GM18858 (cell line): Measurements from ENCODE around the gene UBE2E3.
A peak's percentile ranks its signal among the peaks of the same experiment; 100 is the strongest.

Source experiments
- ATAC-seq: cut with Tn5 transposase; IDR thresholded peaks from one replicate; pipeline ENCODE4 v1.9.1; 2021; ENCODE audit not compliant: unreplicated experiment

The UBE2E3 gene

DNA sequence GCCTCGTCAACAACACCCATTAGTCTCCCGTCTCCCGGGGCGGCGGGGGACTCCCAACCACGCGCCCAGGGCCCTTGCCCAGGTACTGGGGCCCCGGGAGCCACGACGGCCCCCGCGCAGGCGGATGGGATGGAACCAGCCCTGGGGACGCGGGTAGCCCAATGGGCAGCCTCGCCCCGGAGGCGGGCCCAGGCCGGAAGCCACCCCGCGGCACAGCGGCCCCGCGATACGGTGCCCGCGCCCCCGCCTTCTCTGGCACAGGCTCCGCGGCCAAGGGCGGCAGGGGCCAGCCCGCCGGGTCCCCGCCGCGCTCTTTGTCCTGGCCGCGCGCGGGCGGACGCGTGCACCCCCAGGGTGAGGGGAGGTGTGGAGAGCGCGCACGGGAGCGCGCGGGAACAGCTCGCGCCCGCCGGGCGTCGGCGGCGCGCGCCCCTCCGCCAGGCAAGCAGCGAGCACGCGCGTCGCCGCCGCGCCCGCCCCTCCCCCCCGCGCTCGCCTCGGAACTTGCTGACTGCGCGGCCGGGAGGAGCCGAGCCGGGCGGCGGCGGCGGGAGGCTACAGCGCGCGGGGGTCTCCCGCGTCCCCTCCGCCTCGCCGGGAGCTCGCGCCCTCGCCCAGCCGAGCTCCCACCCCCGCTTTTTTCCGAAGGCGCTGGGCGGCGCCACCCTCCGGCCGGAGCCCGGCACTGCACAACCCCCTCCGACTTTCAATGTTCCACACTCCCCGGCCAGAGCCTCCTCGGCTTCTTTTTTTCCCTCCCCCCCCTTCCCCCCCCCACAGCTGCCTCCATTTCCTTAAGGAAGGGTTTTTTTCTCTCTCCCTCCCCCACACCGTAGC, at the start of gene UBE2E3:
Gene UBE2E3, plus strand, starts transcription at position 500 of the 837 bp plus-strand sequence. CDS start 1,438 bp downstream, outside the sequence.
- peak; percentile 73 for ATAC-seq

DNA sequence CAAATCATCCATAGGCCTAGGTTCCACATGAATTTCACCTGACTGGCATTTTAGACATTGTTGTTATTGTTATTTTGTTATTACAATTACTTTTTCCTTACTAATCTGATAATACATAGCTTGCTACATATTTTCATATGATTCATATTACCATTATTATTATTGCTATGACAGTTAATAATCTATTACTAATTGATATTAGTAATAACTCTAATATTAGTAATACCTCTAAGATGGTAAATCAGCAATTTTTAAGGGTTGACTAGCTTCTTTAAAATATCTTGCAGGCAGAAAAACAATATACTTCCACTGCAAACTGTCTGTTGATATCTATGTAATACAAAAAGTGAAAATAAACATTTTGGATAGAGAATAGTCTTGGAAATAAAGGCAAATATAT, 48.6 kb upstream of the UBE2E3 start:
- no peak for ATAC-seq

DNA sequence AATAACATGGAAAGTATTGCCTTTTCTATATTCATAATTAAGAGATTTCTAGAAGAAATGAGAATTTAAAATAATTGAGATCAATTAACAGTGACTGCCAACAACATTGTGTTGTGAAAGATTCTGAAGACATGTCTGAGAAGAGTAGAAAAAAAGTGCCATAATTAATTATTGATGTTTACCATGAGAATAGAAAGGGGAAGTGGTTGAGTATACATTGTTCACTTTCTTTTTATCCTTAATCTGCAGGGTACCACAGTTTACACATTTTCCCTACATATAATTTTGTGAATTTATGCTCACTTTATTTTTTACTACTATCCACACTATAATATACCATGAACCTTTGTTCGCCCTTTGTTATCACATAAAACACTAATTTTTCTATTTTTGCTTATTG, 47.1 kb upstream of the UBE2E3 start:
- ATAC-seq: no peak

DNA sequence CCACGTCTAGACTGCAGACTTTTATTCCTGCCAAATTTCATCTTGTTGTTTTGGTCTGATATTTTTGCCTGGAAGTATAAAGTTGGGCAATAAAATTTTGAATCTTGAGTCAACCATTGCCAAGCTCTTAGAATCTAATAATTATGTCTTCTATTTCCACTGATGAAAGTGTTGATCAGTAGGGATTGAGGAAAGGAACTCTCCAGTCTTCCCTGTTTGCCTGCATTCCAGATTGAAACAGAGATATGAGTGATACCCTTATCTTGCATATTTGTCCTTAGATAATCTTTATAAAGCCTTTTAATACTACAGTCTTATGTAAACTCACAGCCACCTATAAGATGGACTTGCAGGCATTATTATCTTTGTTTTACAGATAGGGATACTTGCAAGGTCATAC, 45.5 kb upstream of the UBE2E3 start:
- ATAC-seq: no peak

DNA sequence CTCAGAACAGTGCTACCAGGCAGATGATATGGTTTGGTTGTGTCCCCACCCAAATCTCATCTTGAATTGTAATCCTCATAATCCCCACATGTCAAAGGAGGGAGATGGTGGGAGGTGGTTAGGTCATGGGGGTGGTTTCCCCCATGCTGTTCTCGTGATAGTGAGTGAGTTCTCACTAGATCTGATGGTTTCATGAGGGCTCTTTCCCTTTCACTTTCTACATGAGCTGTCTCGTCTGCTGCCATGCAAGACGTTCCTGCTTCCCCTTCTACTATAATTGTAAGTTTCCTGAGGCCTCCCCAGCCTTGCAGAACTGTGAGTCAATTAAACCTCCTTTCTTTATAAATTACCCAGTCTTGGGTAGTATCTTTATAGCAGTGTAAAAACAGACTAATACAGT, 42.9 kb upstream of the UBE2E3 start:
- ATAC-seq: peak; percentile 85

DNA sequence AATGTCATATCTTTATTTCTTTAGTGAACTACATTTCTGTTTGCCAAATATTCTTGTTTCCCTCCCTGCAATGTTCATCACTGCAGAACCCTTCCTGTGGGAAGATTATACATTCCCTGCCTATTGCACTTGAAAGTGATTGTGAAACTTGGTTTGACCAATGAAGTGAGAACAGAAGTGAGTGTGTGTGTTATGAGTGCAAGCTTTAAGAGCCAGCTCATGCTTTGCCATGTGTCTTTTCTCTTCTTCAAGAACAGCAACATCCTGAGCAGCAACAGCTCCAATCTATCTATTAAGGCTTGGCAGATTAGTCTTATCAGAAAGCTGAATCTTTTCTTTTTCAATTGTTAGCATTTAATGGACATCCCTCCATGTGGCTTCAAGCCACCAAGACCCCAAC, 42.0 kb upstream of the UBE2E3 start:
- ATAC-seq: peak; percentile 60

DNA sequence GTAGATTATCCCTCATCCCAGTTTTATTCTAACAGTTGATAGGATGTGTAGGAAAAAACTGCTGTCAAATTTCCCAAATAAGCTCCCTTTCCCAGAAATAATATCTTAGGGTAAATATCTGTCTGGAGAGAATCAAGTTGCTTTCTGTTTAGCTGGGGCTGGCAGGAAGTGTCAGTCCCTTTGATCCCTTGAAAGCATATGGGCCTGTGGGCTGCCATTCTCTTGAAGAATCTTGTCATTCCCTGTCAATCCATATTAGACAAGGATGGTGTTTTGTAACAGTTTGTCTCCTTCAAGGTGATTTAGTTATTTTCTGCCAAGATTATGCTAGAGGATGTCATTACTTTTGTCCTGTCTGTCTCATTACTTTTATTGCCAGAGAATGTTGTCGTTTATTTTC, 37.1 kb upstream of the UBE2E3 start:
- no peak for ATAC-seq

DNA sequence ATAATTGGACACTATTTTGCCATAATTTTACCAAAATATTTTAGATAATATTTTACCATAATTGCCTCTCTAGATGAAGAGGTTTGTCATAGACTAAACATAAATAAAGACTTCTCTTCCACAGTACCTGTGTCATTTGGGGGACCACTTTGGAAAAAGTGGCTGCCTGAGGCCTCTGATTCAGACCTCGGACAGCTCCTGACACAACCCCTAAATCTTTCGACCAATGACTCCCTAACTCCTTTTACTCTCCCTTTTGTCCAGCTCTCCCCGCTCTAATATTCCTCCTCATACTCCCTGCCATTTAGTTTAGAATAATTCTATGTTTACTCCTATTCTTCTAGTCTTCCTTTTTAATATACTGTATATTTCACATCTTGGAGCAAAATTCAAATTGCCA, 36.0 kb upstream of the UBE2E3 start:
- no peak for ATAC-seq

DNA sequence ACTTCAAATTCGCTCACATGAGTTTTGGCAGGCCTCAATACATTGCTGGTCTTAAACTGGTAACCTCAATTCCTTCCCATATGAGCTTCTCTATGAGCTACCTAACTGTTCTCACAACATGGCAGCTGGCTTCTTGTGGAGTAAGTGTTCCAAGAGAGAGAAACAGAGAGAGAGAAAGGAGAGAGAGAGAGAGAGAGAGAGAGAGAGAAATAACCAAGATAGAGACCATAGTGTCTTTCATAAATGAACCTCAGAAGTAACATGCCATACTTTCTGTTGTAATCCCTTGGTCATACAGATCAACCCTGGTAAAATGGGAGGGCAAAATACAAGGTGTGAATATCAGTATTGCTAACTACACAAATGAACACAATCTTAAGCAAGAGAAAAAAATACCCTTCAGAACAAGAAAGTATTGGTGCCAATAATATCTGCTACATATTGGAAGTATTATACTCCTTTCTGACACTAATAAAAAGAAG, 33.2 kb upstream of the UBE2E3 start:
- ATAC-seq: no peak

DNA sequence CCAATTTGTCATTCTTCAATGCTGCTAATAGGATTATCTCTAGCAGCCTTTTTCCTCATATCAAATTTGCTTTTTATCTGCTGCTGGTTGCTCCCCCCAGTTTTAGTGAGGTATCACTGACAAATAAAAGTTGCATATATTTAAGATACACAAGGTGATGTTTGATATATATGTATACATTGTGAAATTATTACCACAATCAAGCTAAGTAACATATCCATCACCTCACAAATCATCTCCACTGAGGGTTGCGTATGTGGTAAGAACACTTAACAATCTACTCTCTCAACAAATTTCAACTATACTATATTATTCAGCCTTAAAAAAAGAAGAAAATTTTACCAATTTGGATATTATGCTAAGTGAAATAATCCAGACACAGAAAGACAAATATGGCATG, 30.5 kb upstream of the UBE2E3 start:
- no peak for ATAC-seq

DNA sequence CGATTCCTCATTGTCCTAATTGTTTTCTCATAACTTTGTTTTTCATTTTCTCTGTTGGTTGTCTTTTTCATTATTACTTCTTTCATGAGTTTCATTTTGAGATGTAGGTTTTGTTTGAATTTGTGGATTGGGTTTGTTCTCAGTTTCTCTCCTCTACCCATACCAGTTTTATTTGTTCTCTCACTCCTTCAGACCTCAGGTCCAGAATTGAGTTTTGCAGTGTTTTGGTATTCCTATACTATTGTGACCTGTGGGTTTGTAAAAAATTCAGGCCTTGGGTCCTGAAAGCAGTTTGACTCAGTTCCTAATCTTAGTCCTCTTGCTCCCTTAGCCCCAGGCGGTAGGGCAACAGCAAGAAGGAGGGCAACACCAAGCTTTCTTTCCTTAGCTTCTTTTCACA, 28.3 kb upstream of the UBE2E3 start:
- ATAC-seq: peak; percentile 70

DNA sequence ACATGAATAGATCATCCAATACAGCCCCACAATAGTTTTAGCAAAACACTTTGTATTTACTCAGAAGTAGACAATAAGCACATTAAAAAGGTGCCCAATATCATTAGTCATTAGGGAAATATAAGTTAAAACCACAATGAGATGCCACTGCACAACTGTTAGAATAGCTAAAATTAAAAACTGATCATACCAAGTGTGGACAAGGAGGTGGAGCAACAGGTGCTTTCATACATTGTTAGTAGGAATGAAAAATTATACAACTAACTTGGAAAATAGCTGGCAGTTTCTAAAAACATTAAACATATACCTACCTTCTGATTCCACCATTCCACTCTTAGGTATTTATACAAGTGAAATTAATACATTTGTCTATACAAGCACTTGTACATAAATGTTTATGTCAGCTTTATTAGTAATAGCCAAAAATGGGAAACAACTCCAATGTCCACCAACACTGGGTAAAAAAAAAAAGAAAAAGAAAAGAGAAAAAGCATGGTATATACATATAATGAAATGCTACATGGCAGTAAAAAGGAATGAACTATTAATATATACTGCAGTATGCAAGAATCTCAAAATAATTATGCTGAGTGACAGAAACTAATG, 27.6 kb upstream of the UBE2E3 start:
- ATAC-seq: no peak

DNA sequence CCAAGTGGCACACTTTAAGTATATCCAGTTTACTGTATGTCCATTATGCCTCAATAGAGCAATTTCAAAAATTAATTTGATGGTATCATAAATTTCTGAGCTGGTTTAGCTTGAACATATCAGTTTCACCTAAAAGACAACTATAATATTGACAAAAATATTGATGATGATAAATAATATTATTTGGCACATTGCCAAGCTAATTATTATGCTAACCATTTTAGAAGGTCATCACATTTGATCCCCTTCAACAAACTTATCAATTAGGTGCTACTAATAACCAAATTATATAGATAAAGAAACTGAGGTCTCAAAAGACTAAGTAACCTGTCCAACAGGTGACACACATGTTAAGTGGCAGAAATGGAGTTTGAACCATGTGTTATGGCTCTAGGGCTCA, 26.9 kb upstream of the UBE2E3 start:
- ATAC-seq: no peak

DNA sequence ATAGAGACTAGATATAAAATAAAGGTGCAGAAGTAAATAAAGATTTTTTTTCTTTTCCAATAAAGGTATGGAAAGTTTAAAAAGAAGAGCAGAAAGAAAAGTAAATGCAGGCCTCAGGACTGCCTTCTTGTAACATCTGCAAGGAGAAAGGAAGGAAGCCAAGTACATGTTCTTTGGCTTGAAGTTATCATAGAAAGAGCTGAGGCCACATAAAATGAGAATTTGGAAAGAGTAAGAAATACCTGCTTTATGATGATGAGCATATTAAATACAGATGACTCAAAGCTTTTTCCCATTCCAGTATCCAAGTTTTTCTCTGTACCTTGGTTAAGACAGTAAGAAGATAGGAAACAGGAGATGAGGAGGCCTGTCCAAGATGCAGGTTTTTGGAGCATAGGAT, 25.3 kb upstream of the UBE2E3 start:
- no peak for ATAC-seq

DNA sequence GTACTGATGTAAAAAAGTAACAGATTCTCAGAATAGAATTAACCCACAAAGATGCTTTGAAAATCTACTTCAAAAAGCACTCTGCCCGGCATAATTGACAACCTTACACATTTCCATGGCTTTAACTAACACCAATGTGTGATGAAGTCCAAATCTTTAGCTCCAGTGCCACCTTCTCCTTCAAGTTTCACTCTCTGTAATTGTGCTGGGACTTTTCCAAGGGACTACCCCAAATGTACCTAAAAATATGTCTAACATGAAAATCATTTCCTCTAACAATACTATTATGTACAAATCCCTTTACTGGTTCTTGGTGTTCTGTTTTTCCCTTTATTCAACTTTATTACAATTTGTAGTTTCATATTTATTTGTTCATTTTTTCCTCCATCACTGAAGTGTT, 20.6 kb upstream of the UBE2E3 start:
- no peak for ATAC-seq

DNA sequence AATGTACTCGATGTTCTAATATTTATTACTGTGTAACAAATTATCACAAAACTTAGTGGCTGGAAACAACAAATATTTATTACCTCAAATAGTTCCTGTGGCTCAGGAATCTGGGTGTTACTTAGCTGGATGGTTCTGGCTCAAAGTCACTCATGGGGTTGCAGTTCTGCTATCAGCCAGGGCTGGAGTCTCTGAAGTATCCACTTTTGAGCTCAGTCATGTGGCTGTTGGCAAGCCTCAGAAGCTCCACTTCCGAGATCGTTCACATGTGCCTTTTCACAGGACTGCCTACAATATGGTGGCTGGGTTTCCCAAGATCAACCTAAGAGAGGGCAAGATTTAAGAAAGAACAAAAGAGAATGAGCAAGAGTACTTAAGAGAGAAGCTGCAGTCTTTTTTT, 19.4 kb upstream of the UBE2E3 start:
- no peak for ATAC-seq

DNA sequence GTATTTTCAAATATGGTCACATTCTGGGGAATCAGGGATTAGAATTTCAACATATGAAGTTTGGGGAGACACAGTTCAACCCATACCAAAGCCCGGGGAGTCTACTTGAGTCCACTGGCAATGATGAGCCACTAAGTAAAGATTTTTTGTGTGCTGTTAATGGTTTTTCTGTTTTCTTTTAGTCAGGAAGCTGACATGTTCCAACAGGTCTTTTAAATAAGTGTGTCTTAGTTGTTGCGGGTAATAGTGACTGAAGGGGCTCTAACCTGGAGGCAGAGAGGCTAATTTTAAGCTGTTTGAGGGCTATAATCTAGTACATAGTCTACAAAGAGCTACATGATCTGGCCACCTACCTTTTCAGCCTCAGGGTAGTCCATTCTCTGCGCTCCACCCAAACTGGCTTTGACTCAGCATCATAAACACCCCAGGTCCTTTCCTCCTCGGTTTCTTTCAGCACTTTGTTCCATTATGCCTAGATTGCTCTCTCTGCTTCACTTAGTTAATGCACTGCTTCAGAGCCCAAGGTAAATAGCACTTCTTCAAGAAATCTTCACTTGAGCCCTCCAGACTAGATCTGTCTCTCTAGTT, 17.6 kb upstream of the UBE2E3 start:
- no peak for ATAC-seq

DNA sequence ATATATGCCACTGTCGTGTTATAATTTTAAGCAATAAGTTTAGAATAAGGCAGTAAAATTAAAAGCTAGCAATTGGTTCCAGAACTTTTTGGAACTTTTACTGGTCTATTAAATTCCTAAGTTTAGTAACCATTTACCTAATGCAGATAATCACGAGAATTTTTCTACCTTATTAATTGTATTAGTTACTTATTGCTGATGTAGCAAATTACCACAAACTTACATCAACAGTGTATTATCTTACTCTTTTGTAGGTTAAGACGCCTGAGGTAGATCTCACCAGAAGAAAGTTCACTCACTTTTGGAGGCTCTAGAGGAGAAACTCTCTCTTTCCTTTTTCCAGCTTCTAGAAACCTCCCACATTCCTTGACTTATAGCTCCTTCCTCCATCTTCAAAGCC, 14.0 kb upstream of the UBE2E3 start:
- ATAC-seq: no peak

DNA sequence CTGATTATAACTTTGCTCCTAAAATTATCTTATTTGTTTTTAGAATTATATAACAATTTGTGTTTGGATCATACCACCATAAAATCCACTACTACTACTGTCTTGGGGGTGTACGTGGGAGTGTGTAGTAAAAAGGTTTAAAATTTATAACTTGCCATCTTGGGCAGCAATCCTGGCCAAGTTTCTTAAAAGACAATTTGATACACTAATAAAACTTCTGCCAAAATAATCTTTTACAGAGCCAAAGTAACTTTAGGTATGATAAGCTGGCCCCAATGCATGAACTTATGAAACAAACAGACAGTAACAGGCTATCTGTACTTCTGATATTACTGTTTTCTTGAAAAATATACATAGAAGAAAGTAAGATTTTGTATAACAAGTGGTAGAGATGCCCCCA, 11.3 kb upstream of the UBE2E3 start:
- no peak for ATAC-seq

DNA sequence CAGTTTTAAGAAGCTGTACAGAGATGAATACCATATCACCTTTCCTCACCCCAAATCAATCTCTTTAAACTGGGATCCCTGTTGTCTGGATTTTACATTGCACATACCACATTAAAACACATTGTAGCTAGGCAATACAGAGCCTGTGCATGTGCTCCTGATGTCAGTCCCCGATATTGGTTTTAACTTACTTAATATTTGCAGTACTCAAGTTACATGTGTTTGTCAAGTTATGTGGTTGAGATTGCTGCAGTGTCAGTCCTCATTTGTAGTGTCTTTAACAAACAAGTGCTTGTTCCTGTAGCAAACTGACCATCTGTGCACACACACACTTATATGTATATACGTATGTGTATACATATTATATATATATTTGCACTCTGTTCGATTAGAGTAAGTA, 10.4 kb upstream of the UBE2E3 start:
- ATAC-seq: no peak

DNA sequence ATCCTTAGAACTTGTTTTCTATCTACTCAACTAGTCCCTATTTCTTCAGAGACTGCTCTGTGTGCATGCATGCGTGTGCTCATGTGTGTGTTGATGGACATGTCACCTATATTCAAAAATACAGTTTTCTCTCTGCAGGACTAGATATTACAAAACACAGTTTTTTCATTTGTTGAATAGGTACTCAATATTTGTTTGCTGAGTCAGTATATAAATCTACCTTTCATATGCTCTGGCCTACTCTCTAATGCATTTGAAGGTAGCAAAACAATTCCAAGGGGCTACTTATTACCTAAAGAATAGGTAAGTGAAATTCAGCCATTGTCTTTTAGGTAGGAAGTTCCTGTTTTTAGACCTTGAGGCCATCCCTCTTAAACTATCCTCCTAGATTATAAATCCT, 8.6 kb upstream of the UBE2E3 start:
- no peak for ATAC-seq

DNA sequence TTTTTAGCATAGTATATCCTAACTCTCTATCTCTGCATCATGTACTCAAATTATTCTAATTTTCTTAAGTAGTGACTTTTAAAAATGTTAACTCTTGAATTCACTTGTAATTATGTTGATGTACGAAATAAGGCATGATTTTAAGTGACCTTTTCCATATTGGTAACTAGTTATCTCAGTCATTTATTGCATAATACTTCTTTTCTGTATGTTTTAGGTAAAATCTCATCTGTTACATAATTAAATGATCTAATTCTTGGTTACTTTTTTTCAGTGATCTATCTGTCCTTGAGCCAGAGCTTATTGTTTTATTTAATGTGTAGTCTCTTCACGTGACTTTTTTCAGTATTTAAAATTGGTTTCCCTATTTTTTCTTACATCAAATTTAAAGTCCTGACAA, 4.8 kb upstream of the UBE2E3 start:
- no peak for ATAC-seq
